Measurements from ENCODE around the gene SYT6. TPM values are rescaled to one million over a fixed set of nuclear protein-coding genes. Genes with fewer than 3 reads are reported as not detected.

Gene SYT6
- total RNA-seq, 2 experiments from 2014 or later: not detected

DNA sequence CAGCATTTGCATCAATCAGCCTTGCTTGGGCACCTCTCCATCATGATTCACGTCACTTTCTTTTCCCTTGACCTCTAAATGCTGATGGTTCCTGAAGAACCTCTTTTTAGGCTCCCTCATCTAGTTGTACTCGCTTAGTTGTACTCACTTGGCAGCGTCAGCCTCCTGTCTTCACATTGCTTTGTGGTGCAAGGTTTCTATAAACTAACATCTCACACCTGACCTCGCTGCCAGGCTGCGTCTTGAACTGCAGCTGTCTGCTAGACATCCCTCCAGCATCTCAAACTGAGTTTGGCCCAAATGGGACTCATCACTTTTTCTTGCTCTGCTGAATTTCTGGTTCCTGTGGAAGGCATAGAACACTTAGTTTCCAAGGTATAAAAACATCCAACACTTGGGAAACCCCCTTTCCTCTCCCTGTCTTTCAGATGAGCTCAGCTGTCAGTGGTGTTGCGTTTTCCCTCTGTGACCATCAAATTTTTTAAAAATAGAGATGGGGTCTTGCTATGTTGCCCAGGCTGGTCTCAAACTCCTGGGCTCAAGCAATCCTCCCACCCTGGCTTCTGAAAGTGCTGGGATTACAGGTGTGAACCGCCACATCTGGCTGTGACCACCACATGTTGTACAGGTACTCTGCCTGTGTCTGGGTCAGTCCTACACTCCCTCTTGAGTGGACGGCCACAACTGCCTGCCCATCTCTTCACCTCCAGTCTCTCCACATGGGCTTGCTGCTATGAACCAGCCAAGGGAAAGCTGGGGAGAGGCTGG, 66.9 kb downstream of the SYT6 start:
- H3K4me1 ChIP-seq (ENCODE audit: insufficient read depth, low read length, poor library complexity, severe bottlenecking): no peaks in the 10 kb centered on the region
- H2AFZ ChIP-seq (ENCODE audit: low read length): no peak overlapping the region
- no peak overlapping the region for H3K4me3 ChIP-seq (ENCODE audit: low read depth, low read length, poor library complexity, severe bottlenecking)
- no peaks in the 10 kb centered on the region for H3K9me3 ChIP-seq (ENCODE audit: low read length)
- no peaks in the 10 kb centered on the region for H3K9me2 ChIP-seq (ENCODE audit: insufficient read depth, low read length)
- H3K79me2 ChIP-seq (ENCODE audit: insufficient read depth, low read depth, low read length): no peaks in the 10 kb centered on the region
- ChIA-PET POLR2A (no interaction called here), CTCF (ENCODE audit: unreplicated experiment) (no interaction called here)
- TF ChIP-seq, protein P1, sequence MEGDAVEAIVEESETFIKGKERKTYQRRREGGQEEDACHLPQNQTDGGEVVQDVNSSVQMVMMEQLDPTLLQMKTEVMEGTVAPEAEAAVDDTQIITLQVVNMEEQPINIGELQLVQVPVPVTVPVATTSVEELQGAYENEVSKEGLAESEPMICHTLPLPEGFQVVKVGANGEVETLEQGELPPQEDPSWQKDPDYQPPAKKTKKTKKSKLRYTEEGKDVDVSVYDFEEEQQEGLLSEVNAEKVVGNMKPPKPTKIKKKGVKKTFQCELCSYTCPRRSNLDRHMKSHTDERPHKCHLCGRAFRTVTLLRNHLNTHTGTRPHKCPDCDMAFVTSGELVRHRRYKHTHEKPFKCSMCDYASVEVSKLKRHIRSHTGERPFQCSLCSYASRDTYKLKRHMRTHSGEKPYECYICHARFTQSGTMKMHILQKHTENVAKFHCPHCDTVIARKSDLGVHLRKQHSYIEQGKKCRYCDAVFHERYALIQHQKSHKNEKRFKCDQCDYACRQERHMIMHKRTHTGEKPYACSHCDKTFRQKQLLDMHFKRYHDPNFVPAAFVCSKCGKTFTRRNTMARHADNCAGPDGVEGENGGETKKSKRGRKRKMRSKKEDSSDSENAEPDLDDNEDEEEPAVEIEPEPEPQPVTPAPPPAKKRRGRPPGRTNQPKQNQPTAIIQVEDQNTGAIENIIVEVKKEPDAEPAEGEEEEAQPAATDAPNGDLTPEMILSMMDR (conservative IDR thresholded peaks at IDR 0.05; ENCODE audit: low read length): no peak
- TF ChIP-seq EZH2phosphoT487 (IDR thresholded peaks at IDR 0.05; ENCODE audit: borderline replicate concordance, low read depth, low read length): no peak
- no peaks in the 10 kb centered on the region for H3K36me3 ChIP-seq (ENCODE audit: insufficient read depth, low read length)
- H3K27ac ChIP-seq (ENCODE audit: low read depth, low read length, poor library complexity, severe bottlenecking): no peak overlapping the region
- BruUV-seq (replicated peaks): no TSS peak
- no peaks in the 10 kb centered on the region for H4K20me1 ChIP-seq (ENCODE audit: insufficient read depth, low read length)
- DNase-seq (ENCODE audit: low spot score): no peak
- intact Hi-C loops (cut with micrococcal nuclease; ENCODE audit: unreplicated experiment): no loop called here
- H3K4me2 ChIP-seq (ENCODE audit: low read length): no peak overlapping the region

DNA sequence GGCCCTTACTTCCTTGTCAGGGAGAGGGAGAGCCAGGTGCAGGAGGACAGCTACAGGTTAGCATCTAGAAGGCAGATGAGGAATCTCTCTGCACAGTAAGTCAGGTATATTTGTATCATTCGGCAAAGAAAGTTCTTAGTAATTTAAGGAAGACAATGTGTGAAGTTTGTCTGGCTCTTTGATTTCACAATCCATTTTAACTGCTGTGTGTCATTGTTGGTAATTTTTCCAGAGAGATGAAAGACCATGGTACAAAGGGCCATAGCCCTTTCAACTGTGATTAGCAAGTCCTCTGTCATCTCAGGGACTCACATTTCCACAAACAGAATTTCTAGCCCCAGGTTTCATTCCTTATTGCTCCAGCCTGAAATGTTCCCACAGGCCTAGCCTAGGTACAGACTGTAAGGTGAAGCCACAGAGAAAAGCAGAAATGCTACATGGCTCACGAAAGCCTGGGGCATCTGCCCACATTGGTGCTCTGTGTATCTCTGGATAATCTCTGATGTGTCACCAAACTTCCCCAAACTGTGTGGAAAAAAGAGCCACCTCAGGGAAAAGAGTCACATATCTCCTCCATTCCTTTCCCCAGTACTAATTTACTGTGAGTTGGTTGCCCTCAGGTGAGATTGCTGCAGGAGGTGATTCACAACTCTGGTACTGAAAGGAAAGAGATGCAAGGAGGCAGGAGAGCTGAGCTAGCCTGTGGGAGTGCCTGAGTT, 70.6 kb downstream of the SYT6 start:
- intact Hi-C loops (cut with micrococcal nuclease; ENCODE audit: unreplicated experiment): no loop called here
- Histone ChIP-seq H3K4me2 (ENCODE audit: low read length) (no peak overlapping the region), H3K4me1 (ENCODE audit: insufficient read depth, low read length, poor library complexity, severe bottlenecking) (no peaks in the 10 kb centered on the region), H4K20me1 (ENCODE audit: insufficient read depth, low read length) (no peaks in the 10 kb centered on the region), H3K36me3 (ENCODE audit: insufficient read depth, low read length) (no peaks in the 10 kb centered on the region), H3K9me2 (ENCODE audit: insufficient read depth, low read length) (no peaks in the 10 kb centered on the region), H2AFZ (ENCODE audit: low read length) (no peak overlapping the region), H3K79me2 (ENCODE audit: insufficient read depth, low read depth, low read length) (no peaks in the 10 kb centered on the region), H3K9me3 (ENCODE audit: low read length) (no peaks in the 10 kb centered on the region), H3K4me3 (ENCODE audit: low read depth, low read length, poor library complexity, severe bottlenecking) (no peak overlapping the region), H3K27ac (ENCODE audit: low read depth, low read length, poor library complexity, severe bottlenecking) (no peak overlapping the region)
- no peak for TF ChIP-seq EZH2phosphoT487 (IDR thresholded peaks at IDR 0.05; ENCODE audit: borderline replicate concordance, low read depth, low read length)
- TF ChIP-seq, protein P1 (conservative IDR thresholded peaks at IDR 0.05; ENCODE audit: low read length): no peak
- BruUV-seq (replicated peaks): no TSS peak
- no peak for DNase-seq (ENCODE audit: low spot score)
- ChIA-PET POLR2A (interaction anchor here (1.0 kb wide), 1 partner anchor 9 kb away, joined by 5 read pairs; no protein-coding TSS in a partner anchor), CTCF (ENCODE audit: unreplicated experiment) (no interaction called here)

DNA sequence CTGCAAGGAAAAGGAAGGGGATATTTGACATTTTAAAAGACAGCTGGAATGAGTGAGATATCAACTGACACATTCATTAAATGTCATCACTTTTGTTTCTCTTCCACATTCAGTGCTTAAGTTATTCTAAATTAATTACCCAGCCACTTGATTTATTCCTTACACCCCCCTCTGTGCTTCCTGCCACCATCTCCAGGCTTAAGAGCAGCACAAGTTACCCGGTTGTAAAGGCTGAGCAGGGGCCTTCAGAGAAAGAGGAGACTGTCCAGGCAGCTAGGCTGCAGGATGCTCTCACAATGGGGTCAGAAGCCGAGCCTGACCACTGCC, 71.4 kb downstream of the SYT6 start:
- Histone ChIP-seq H3K4me1 (ENCODE audit: insufficient read depth, low read length, poor library complexity, severe bottlenecking) (no peaks in the 10 kb centered on the region), H3K4me2 (ENCODE audit: low read length) (no peak overlapping the region), H2AFZ (ENCODE audit: low read length) (no peak overlapping the region), H3K79me2 (ENCODE audit: insufficient read depth, low read depth, low read length) (no peaks in the 10 kb centered on the region), H3K9me3 (ENCODE audit: low read length) (no peaks in the 10 kb centered on the region), H3K27ac (ENCODE audit: low read depth, low read length, poor library complexity, severe bottlenecking) (no peak overlapping the region), H3K4me3 (ENCODE audit: low read depth, low read length, poor library complexity, severe bottlenecking) (no peak overlapping the region), H4K20me1 (ENCODE audit: insufficient read depth, low read length) (no peaks in the 10 kb centered on the region), H3K9me2 (ENCODE audit: insufficient read depth, low read length) (no peaks in the 10 kb centered on the region), H3K36me3 (ENCODE audit: insufficient read depth, low read length) (no peaks in the 10 kb centered on the region)
- CTCF ChIA-PET (ENCODE audit: unreplicated experiment): no interaction called here
- no peak for DNase-seq (ENCODE audit: low spot score)
- POLR2A ChIA-PET: interaction anchor here (0.6 kb wide), 1 partner anchor 1049 kb away, joined by 3 read pairs; no protein-coding TSS in a partner anchor
- intact Hi-C loops (cut with micrococcal nuclease; ENCODE audit: unreplicated experiment): no loop called here
- no TSS peak for BruUV-seq (replicated peaks)
- no peak for TF ChIP-seq EZH2phosphoT487 (IDR thresholded peaks at IDR 0.05; ENCODE audit: borderline replicate concordance, low read depth, low read length)
- TF ChIP-seq, protein P1 (conservative IDR thresholded peaks at IDR 0.05; ENCODE audit: low read length): no peak

All from OCI-LY7 (cell line).